Thyroid gland (tissue), 4 donors: Measurements from ENCODE around the gene ZSCAN18. TPM values are rescaled to one million over a fixed set of nuclear protein-coding genes. Genes with fewer than 3 reads are reported as not detected.
"Not testable (repeated sequence)": the region's sequence is repeated elsewhere in the genome, so short reads cannot be mapped to it uniquely, and the experiment has no call there.

Experiments used
- DNase-seq, 2 donors: peaks; one replicate each; pipeline ENCODE4 v3.0.0-alpha.2; 2019
- H3K27ac ChIP-seq, 3 donors: fragments of 200-600 bp; sonication (generic); 1 replicate in 2 of 3; 2 replicates in 1 of 3; pipeline ENCODE4 v1.5.1; 2016 to 2019; ENCODE audit warnings: mild to moderate bottlenecking in 1 of 3, moderate library complexity in 1 of 3
- H3K27me3 ChIP-seq: fragments of 200-600 bp; sonication (generic); one replicate; pipeline ENCODE4 v1.5.1; 2019
- H3K36me3 ChIP-seq, 2 donors: fragments of 200-600 bp; sonication (generic); one replicate each; pipeline ENCODE4 v1.5.1; 2016 to 2019
- H3K4me1 ChIP-seq, 2 donors: fragments of 200-600 bp; sonication (generic); one replicate each; pipeline ENCODE4 v1.5.1; 2017 to 2019
- H3K4me3 ChIP-seq, 3 donors: fragments of 200-600 bp; sonication (generic); replicated peaks in 1 of 3; 1 replicate in 2 of 3; 2 replicates in 1 of 3; pipeline ENCODE4 v1.5.1; 2016; ENCODE audit warnings: mild to moderate bottlenecking in 1 of 3
- H3K9me3 ChIP-seq: fragments of 200-600 bp; sonication (generic); one replicate; pipeline ENCODE4 v1.5.1; 2017
- CTCF ChIP-seq, 6 experiments: fragments of 200-600 bp in 3 of 6; fragments of 450-650 bp in 3 of 6; sonication (generic) in 3 of 6; IDR thresholded peaks; one replicate each; pipeline ENCODE4 v1.5.1; 2016 to 2019; ENCODE audit warnings: antibody characterized with exemption in 6 of 6, mild to moderate bottlenecking in 2 of 6, inconsistent platforms in 1 of 6, moderate library complexity in 1 of 6
- POLR2A ChIP-seq, 2 donors: fragments of 450-650 bp; IDR thresholded peaks; one replicate each; pipeline ENCODE4 v1.6.1; 2017; ENCODE audit warnings: antibody characterized with exemption in 2 of 2, mild to moderate bottlenecking in 2 of 2, moderate library complexity in 1 of 2
- WGBS, 2 donors: methylation state at CpG; one replicate each; pipeline ENCODE4 v1.1.5; 2017; 5-methylcytosine and 5-hydroxymethylcytosine counted together
- intact Hi-C: fragments of 100-400 bp; cut with DNase I; formaldehyde crosslinking; loops from one replicate; pipeline ENCODE4 v1.15.1; 2023
- total RNA-seq, 4 donors: library from RNA; depleted of rRNA; stranded (reverse); fragments of >200 nt; gene quantifications; one replicate each; pipeline ENCODE4 v1.2.3, GENCODE V29; 2016

Gene ZSCAN18
- total RNA-seq: 100 to 1,000 TPM; 129 to 150 (median 132) TPM

GRCh38 chr19:58097781-58098681 is at the start of gene ZSCAN18:
TSS of gene ZSCAN18 (minus strand) at chr19:58098231. CDS start at chr19:58090267, 7,964 bp downstream.
- peaks cover 12 to 19% of the 10 kb centered on the region in 2 donors for H3K4me1 ChIP-seq
- no peaks in the 10 kb centered on the region for H3K27me3 ChIP-seq
- no peaks in the 10 kb centered on the region for H3K9me3 ChIP-seq
- 1% methylated on average over 29 to 31 of the region's 67 CpGs for WGBS, 2 donors
- TF ChIP-seq CTCF (IDR thresholded peaks at IDR 0.05) (no peak), POLR2A (IDR thresholded peaks at IDR 0.05) (peak; percentile 44 to 85)
- H3K27ac ChIP-seq: peak within 1 kb of the TSS; percentile 94 to 98 (median 97)
- intact Hi-C loops: loop anchor here (5.0 kb wide), 2 partner anchors 59 to 81 kb away; no protein-coding TSS in a partner anchor
- peak within 1 kb of the TSS; percentile 87 to 97 (median 96) for H3K4me3 ChIP-seq
- peak; percentile 98 to 99 for DNase-seq
- H3K36me3 ChIP-seq: no peaks in the 10 kb centered on the region

GRCh38 chr19:58147475-58147874 is 49.4 kb upstream of the ZSCAN18 start:
- H3K36me3 ChIP-seq, H3K27me3 ChIP-seq, intact Hi-C loops, H3K4me3 ChIP-seq, H3K27ac ChIP-seq, DNase-seq, H3K9me3 ChIP-seq: not testable (repeated sequence)
- peaks cover 11 to 15% of the 10 kb centered on the region in 2 donors for H3K4me1 ChIP-seq
- 100% methylated on average over 2 of the region's 28 CpGs; no CpG with 5 or more reads in 1 of the 2 donors for WGBS, 2 donors

- intact Hi-C loops: no loop called here
- Histone ChIP-seq H3K27ac (no peak overlapping the region), H3K4me1 (peaks cover 5 to 8% of the 10 kb centered on the region in 2 donors), H3K9me3 (no peaks in the 10 kb centered on the region), H3K36me3 (peaks cover 17 to 22% of the 10 kb centered on the region in 2 donors), H3K27me3 (no peaks in the 10 kb centered on the region), H3K4me3 (no peak overlapping the region)
- no peak for TF ChIP-seq POLR2A (IDR thresholded peaks at IDR 0.05)
- TF ChIP-seq CTCF (IDR thresholded peaks at IDR 0.05): no peak
- DNase-seq: no peak
- 98% methylated on average over 3 of the region's 3 CpGs for WGBS, 2 donors
Measured at GRCh38 chr19:58145849-58146248, 47.8 kb upstream of the ZSCAN18 start.

GRCh38 chr19:58134244-58134643 is 36.2 kb upstream of the ZSCAN18 start:
- Histone ChIP-seq H3K36me3 (peaks cover 90 to 91% of the 10 kb centered on the region in 2 donors), H3K4me1 (no peaks in the 10 kb centered on the region), H3K27ac (no peak overlapping the region), H3K27me3 (no peaks in the 10 kb centered on the region), H3K4me3 (no peak overlapping the region), H3K9me3 (peaks cover 11% of the 10 kb centered on the region)
- intact Hi-C loops: no loop called here
- TF ChIP-seq POLR2A (IDR thresholded peaks at IDR 0.05) (no peak), CTCF (IDR thresholded peaks at IDR 0.05) (no peak)
- no peak for DNase-seq
- WGBS, 2 donors: 98% methylated on average over 1 of the region's 1 CpG

- peaks cover 24% of the 10 kb centered on the region for H3K9me3 ChIP-seq
- H3K4me1 ChIP-seq: no peaks in the 10 kb centered on the region
- H3K27me3 ChIP-seq: no peaks in the 10 kb centered on the region
- H3K27ac ChIP-seq: no peak overlapping the region
- intact Hi-C loops: loop anchor here (5.0 kb wide), 3 partner anchors 83 to 147 kb away; no protein-coding TSS in a partner anchor
- WGBS, 2 donors: 98 to 99% methylated on average over 3 of the region's 3 CpGs
- TF ChIP-seq POLR2A (IDR thresholded peaks at IDR 0.05) (no peak), CTCF (IDR thresholded peaks at IDR 0.05) (no peak)
- peaks cover 67 to 68% of the 10 kb centered on the region in 2 donors for H3K36me3 ChIP-seq
- no peak overlapping the region for H3K4me3 ChIP-seq
- DNase-seq: no peak
Measured at GRCh38 chr19:58129284-58129683, 31.3 kb upstream of the ZSCAN18 start.
